ENCODE measurements around the gene SLFN11. TPM values are rescaled to one million over a fixed set of nuclear protein-coding genes. Genes with fewer than 3 reads are reported as not detected.

Gene SLFN11
- total RNA-seq, 3 donors from 2014 or later, result 4.2 to 19.5 (median 10.3) TPM

- DNase-seq (no peak), ATAC-seq (no peak)
- Histone ChIP-seq H3K9me3 (no peaks in the 10 kb centered on the region), H3K4me3 (no peak overlapping the region), H3K4me1 (ENCODE audit: low read depth) (no peaks in the 10 kb centered on the region), H3K36me3 (ENCODE audit: low read depth) (no peaks in the 10 kb centered on the region)
- intact Hi-C loops (cut with DNase I, micrococcal nuclease), result no loop called here
- TF ChIP-seq, protein P1, sequence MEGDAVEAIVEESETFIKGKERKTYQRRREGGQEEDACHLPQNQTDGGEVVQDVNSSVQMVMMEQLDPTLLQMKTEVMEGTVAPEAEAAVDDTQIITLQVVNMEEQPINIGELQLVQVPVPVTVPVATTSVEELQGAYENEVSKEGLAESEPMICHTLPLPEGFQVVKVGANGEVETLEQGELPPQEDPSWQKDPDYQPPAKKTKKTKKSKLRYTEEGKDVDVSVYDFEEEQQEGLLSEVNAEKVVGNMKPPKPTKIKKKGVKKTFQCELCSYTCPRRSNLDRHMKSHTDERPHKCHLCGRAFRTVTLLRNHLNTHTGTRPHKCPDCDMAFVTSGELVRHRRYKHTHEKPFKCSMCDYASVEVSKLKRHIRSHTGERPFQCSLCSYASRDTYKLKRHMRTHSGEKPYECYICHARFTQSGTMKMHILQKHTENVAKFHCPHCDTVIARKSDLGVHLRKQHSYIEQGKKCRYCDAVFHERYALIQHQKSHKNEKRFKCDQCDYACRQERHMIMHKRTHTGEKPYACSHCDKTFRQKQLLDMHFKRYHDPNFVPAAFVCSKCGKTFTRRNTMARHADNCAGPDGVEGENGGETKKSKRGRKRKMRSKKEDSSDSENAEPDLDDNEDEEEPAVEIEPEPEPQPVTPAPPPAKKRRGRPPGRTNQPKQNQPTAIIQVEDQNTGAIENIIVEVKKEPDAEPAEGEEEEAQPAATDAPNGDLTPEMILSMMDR (IDR thresholded peaks at IDR 0.05), result no peak
Observed at GRCh38 chr17:35377706-35378105, 4.3 kb upstream of the SLFN11 start.

- Histone ChIP-seq H3K4me3 (no peak overlapping the region), H3K9me3 (no peaks in the 10 kb centered on the region), H3K4me1 (ENCODE audit: low read depth) (no peaks in the 10 kb centered on the region), H3K36me3 (ENCODE audit: low read depth) (no peaks in the 10 kb centered on the region)
- TF ChIP-seq, protein P1 (IDR thresholded peaks at IDR 0.05), result no peak
- DNase-seq (no peak), ATAC-seq (no peak)
- intact Hi-C loops (cut with DNase I, micrococcal nuclease), result no loop called here
Observed at GRCh38 chr17:35377068-35377467, 3.6 kb upstream of the SLFN11 start.

- DNase-seq (no peak), ATAC-seq (no peak)
- no peak overlapping the region for H3K4me3 ChIP-seq
- TF ChIP-seq, protein P1 (IDR thresholded peaks at IDR 0.05), result no peak
- H3K9me3 ChIP-seq, result no peaks in the 10 kb centered on the region
- H3K36me3 ChIP-seq (ENCODE audit: low read depth), result no peaks in the 10 kb centered on the region
- intact Hi-C loops (cut with DNase I, micrococcal nuclease), result no loop called here
- H3K4me1 ChIP-seq (ENCODE audit: low read depth), result no peaks in the 10 kb centered on the region
Observed at GRCh38 chr17:35376245-35376644, 2.8 kb upstream of the SLFN11 start.

GRCh38 chr17:35374766-35375344 lies 1.4 kb upstream of the SLFN11 start:
- intact Hi-C loops (cut with DNase I, micrococcal nuclease), result no loop called here
- Histone ChIP-seq H3K4me1 (ENCODE audit: low read depth) (no peaks in the 10 kb centered on the region), H3K4me3 (peak overlapping the region; percentile 20), H3K36me3 (ENCODE audit: low read depth) (no peaks in the 10 kb centered on the region), H3K9me3 (no peaks in the 10 kb centered on the region)
- ATAC-seq (no peak), DNase-seq (no peak)
- TF ChIP-seq, protein P1 (IDR thresholded peaks at IDR 0.05), result no peak

- Histone ChIP-seq H3K4me1 (ENCODE audit: low read depth) (no peaks in the 10 kb centered on the region), H3K4me3 (peak overlapping the region; percentile 20), H3K9me3 (no peaks in the 10 kb centered on the region), H3K36me3 (ENCODE audit: low read depth) (no peaks in the 10 kb centered on the region)
- DNase-seq (peak; percentile 47 to 72 (median 61)), ATAC-seq (peak; percentile 68)
- TF ChIP-seq, protein P1 (IDR thresholded peaks at IDR 0.05), result no peak
- intact Hi-C loops (cut with DNase I, micrococcal nuclease), result no loop called here
Observed at GRCh38 chr17:35373984-35374765, 754 bp upstream of the SLFN11 start.

All from mucosa of descending colon (tissue), 3 donors.